Activated T-cell treated with anti-CD3 and anti-CD28 coated beads, Interleukin-2, amount 50 U/mL, for 72 hours (primary cell): Measurements from ENCODE around the gene TTLL12. TPM values are rescaled to one million over a fixed set of nuclear protein-coding genes. Genes with fewer than 3 reads are reported as not detected.

Experiments
- ATAC-seq, 2 donors: fragments of 150-1000 bp; cut with Tn5 transposase; replicated peaks in 1 of 2; 2 replicates each; pipeline ENCODE4 v1.10.0; 2021; ENCODE audit warnings: moderate library complexity in 2 of 2, mild to moderate bottlenecking in 1 of 2
- DNase-seq, 2 donors: peaks; one replicate each; pipeline ENCODE4 v3.0.0; 2021 to 2022; ENCODE audit warnings: mixed read lengths in 1 of 2
- H3K27ac Mint-ChIP-seq: one replicate; pipeline ENCODE4 v1.8.0; 2022; ENCODE audit warnings: mild to moderate bottlenecking, moderate library complexity, mixed read lengths
- H3K27me3 Mint-ChIP-seq: one replicate; pipeline ENCODE4 v1.8.0; 2022; ENCODE audit warnings: low read depth, mixed read lengths
- H3K36me3 Mint-ChIP-seq, 2 donors: one replicate each; pipeline ENCODE4 v1.8.0; 2022; ENCODE audit warnings: mixed read lengths in 2 of 2, mild to moderate bottlenecking in 1 of 2; ENCODE audit not compliant: insufficient read depth in 2 of 2
- H3K4me1 Mint-ChIP-seq: one replicate; pipeline ENCODE4 v1.8.0; 2022; ENCODE audit warnings: low read depth, mixed read lengths
- H3K4me3 Mint-ChIP-seq, 2 donors: one replicate each; pipeline ENCODE4 v1.8.0; 2022; ENCODE audit warnings: mild to moderate bottlenecking in 2 of 2, mixed read lengths in 2 of 2, moderate library complexity in 2 of 2
- H3K9me3 Mint-ChIP-seq, 2 donors: one replicate each; pipeline ENCODE4 v1.8.0; 2022; ENCODE audit warnings: mixed read lengths in 2 of 2
- total RNA-seq, 2 donors: library from RNA; stranded (reverse); gene quantifications; one replicate each; pipeline ENCODE4 v1.2.3, GENCODE V29; 2022

TTLL12 gene
- total RNA-seq, 2 donors from 2014 or later: 37.7 to 45.0 TPM

DNA sequence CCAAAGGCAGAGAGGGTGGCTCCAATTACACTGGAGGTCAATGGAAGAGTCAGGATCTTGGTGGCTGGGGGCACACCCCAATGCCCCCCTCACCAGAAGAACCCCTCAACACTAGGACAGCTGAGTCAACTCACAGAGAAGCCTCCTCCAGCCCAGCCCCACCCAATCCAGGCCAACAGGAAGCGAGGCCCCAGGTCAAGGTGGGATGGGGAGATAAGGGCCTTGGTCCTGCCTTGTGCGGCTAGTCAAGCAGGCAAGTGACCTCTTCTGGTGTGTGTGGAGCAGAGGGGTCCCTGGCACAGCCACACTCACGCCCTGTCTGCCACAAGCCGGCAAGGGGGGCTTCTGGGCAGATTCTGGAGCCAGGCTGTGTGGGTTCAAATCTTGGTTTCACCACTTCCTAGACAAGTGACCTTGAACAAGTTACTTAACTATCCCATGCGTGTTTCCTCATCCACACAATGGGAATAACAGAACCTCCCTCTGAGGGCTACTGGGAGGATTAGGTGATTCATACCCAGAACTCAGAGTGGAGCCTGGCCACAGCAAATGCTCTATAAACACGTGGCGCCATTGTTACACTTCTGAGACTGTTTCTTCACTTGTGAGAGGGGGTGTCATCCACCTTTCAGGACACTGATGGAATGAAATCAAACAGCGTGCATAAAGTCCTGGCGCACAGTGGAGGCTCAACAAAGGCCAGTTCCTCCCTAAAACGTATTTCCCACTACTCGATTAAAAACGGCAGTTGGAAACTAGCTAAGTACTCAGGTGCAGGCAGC, 3.2 kb downstream of the TTLL12 start:
- Mint-ChIP-seq H3K27ac (peak overlapping the region; percentile 63), H3K4me1 (peaks cover 27% of the 10 kb centered on the region), H3K27me3 (no peaks in the 10 kb centered on the region), H3K9me3 (no peaks in the 10 kb centered on the region), H3K4me3 (peak overlapping the region; percentile 49 to 65), H3K36me3 (peaks cover 3 to 4% of the 10 kb centered on the region in 2 donors)
- no peak for DNase-seq
- ATAC-seq: no peak

DNA sequence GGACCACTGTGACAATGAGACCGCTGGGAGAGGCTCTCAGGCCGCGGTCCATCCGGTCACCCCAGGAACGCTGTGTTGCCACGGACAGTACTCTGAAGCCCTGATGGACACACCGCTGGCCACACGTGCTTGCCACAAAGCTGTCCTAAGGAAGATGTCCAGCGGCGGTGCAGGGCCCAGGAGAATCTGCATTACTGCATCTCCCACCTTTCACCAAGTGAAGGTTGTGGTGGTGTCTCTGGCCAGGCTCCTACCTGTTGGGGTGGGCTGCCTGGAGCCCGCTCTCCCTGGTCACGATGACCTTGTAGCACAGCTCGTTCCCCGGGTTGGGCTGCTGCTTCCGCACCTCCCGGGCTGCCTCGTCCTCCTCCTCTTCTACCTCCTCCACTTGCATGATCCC, 4.2 kb downstream of the TTLL12 start:
- H3K4me1 Mint-ChIP-seq: peaks cover 22% of the 10 kb centered on the region
- H3K27ac Mint-ChIP-seq: no peak overlapping the region
- H3K4me3 Mint-ChIP-seq: no peak overlapping the region
- H3K27me3 Mint-ChIP-seq: no peaks in the 10 kb centered on the region
- peaks cover 3 to 9% of the 10 kb centered on the region in 2 donors for H3K36me3 Mint-ChIP-seq
- ATAC-seq (no peak), DNase-seq (no peak)
- no peaks in the 10 kb centered on the region for H3K9me3 Mint-ChIP-seq

DNA sequence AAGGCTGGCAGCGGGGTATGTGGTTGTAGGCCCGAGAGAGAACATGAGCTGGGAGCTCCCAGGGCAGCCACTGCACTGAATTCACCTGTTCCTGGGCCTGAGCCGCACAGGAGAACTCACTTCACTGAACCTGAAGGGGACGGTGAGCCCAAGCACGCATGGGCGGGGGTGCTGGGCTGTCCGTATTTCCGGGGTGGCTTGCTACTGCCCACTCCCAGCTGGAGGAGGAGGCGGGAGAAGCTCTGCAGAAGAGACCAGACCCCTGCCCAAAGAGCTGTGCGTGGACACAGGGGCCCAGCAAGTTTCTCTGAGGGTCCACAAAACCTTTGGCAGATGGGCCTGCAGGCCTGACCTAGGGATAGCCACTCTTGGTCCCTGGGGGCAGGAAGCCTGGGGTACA, 4.8 kb downstream of the TTLL12 start:
- ATAC-seq: no peak
- Mint-ChIP-seq H3K4me3 (no peak overlapping the region), H3K36me3 (peaks cover 3 to 9% of the 10 kb centered on the region in 2 donors), H3K27me3 (no peaks in the 10 kb centered on the region), H3K9me3 (no peaks in the 10 kb centered on the region), H3K27ac (no peak overlapping the region), H3K4me1 (peaks cover 20% of the 10 kb centered on the region)
- no peak for DNase-seq

DNA sequence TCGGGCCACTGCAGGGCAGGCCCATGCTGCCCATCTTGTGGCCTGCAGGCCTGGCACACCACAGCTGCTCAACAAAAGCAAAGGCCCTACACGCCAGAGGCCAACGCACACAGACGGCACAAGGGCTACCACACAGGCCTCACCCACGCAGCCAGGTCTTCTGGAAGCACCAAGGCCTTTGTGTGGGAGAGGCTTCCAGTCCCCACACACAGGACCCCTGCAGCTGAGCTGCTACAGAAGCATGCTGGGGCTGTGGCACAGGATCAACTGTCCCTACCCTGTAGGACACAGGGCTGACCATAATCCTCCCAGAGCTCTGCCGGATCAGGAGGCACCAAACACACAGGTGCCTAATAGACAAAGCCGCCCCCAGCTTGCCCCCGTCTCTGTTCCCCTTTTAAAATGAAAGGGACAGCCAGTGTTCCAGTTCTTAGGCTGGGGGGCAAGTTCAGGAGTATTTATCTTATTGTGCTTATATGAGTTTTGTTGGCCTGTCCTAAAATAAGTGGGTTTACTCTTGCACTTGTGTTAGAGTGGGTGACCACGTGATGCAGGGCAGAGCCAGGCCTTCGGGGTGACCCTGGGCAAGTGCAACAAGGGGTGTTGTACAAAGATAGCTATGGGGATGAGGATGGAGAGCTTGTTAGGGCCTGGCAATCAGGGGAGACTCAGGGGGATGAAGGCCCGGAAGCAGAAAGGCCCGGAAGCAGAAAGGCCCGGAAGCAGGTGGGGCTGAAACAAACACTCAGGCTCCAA, 5.4 kb downstream of the TTLL12 start:
- H3K9me3 Mint-ChIP-seq: no peaks in the 10 kb centered on the region
- no peak overlapping the region for H3K4me3 Mint-ChIP-seq
- H3K27ac Mint-ChIP-seq: no peak overlapping the region
- H3K4me1 Mint-ChIP-seq: peaks cover 20% of the 10 kb centered on the region
- H3K27me3 Mint-ChIP-seq: no peaks in the 10 kb centered on the region
- DNase-seq: no peak
- ATAC-seq: no peak
- H3K36me3 Mint-ChIP-seq: peaks cover 3 to 9% of the 10 kb centered on the region in 2 donors

DNA sequence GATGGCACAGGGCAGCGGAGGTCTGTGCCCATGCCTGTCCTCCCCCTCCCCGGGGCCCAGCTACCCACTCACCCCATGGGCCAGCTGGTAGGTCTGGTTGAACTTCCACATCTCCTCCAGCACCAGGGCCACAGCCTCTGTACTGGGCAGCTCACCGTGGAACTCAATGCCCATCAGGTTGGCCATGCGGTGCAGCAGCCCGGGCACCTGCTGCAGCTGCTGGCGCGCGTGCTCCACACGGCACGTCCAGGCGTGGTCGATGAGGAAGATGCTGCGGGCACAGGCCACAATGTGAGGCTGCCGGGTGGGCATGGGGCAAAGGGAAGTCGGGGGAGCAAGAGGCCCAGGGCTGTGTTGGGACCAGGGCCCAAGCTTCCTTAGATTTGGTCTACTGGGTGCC, 6.3 kb downstream of the TTLL12 start:
- Mint-ChIP-seq H3K4me1 (peaks cover 18% of the 10 kb centered on the region), H3K9me3 (no peaks in the 10 kb centered on the region), H3K27me3 (no peaks in the 10 kb centered on the region), H3K36me3 (peaks cover 6 to 11% of the 10 kb centered on the region in 2 donors), H3K27ac (no peak overlapping the region), H3K4me3 (no peak overlapping the region)
- DNase-seq (no peak), ATAC-seq (no peak)

DNA sequence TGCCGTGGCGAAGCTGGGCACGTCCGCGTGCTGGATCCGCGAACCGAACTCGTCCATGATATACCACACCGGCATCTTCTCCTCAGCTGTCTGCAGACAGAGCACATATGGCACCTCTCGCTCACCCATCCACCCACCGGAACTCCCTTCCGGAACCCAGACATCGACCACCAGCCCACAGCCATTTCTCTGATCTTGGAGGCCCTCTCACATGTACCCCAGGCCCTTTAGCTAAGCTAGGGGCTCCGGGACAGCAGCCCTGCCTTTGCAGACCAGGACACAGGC, 7.1 kb downstream of the TTLL12 start:
- Mint-ChIP-seq H3K27ac (no peak overlapping the region), H3K4me1 (peaks cover 12% of the 10 kb centered on the region), H3K27me3 (no peaks in the 10 kb centered on the region), H3K4me3 (no peak overlapping the region), H3K36me3 (peaks cover 6 to 11% of the 10 kb centered on the region in 2 donors), H3K9me3 (no peaks in the 10 kb centered on the region)
- DNase-seq: no peak
- no peak for ATAC-seq

DNA sequence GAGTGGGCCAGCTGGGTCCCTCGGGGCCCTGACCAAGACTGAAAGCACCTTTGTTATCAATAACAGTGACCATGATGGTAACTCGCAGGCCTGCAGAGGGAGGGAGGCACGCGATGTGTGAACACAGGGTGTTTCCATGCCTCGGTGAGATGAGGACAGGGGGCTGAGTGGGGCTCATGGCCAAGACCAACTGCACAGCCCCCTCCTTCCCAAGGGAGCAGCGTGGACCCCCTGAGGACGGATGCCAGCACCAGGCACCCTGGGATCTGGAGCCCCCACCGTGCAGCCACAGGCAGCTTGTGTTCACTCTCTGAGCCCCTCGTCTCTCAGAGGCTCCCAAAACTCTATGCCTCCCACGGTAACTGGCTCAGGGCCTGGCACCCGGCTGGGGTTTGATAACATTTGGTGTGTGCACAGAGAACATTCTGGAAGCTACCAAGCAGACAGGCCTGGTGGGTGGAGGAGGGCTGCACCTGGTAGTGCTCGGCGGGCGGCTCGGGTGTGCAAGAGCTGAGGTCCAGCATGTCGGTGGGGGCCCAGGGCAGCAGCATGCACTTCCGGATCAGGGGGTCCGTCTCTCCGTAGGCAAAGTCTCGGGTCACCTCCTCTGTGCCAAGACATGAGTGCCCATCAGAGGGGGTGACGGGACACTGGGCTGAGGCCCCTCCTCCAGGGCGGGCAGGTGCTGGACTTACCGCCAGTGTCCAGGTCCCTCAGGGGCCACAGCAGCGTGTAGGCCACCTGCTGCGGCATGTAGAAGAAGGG, 7.6 kb downstream of the TTLL12 start:
- ATAC-seq (no peak), DNase-seq (no peak)
- Mint-ChIP-seq H3K36me3 (peaks cover 6 to 11% of the 10 kb centered on the region in 2 donors), H3K9me3 (no peaks in the 10 kb centered on the region), H3K27me3 (no peaks in the 10 kb centered on the region), H3K4me1 (peaks cover 6% of the 10 kb centered on the region), H3K4me3 (no peak overlapping the region), H3K27ac (no peak overlapping the region)

GRCh38 chr22:43177479-43177878, 9.5 kb downstream of the TTLL12 start:
- Mint-ChIP-seq H3K4me3 (no peak overlapping the region), H3K9me3 (no peaks in the 10 kb centered on the region), H3K36me3 (peaks cover 6 to 13% of the 10 kb centered on the region in 2 donors), H3K27ac (no peak overlapping the region), H3K4me1 (no peaks in the 10 kb centered on the region), H3K27me3 (no peaks in the 10 kb centered on the region)
- no peak for DNase-seq
- no peak for ATAC-seq

- no peak for ATAC-seq
- no peak for DNase-seq
- Mint-ChIP-seq H3K4me3 (no peak overlapping the region), H3K36me3 (peaks cover 5 to 13% of the 10 kb centered on the region in 2 donors), H3K27me3 (no peaks in the 10 kb centered on the region), H3K4me1 (no peaks in the 10 kb centered on the region), H3K9me3 (no peaks in the 10 kb centered on the region), H3K27ac (no peak overlapping the region)
Observed at GRCh38 chr22:43176090-43176489, 10.8 kb downstream of the TTLL12 start.

GRCh38 chr22:43174941-43175531, 11.9 kb downstream of the TTLL12 start:
- peaks cover 5 to 11% of the 10 kb centered on the region in 2 donors for H3K36me3 Mint-ChIP-seq
- no peak overlapping the region for H3K4me3 Mint-ChIP-seq
- no peak overlapping the region for H3K27ac Mint-ChIP-seq
- no peaks in the 10 kb centered on the region for H3K9me3 Mint-ChIP-seq
- ATAC-seq: no peak
- H3K4me1 Mint-ChIP-seq: no peaks in the 10 kb centered on the region
- no peak for DNase-seq
- H3K27me3 Mint-ChIP-seq: no peaks in the 10 kb centered on the region

- Mint-ChIP-seq H3K4me1 (no peaks in the 10 kb centered on the region), H3K9me3 (no peaks in the 10 kb centered on the region), H3K27ac (no peak overlapping the region), H3K27me3 (no peaks in the 10 kb centered on the region), H3K36me3 (peaks cover 5 to 11% of the 10 kb centered on the region in 2 donors), H3K4me3 (no peak overlapping the region)
- no peak for DNase-seq
- no peak for ATAC-seq
Observed at GRCh38 chr22:43173976-43174720, 12.8 kb downstream of the TTLL12 start.

DNA sequence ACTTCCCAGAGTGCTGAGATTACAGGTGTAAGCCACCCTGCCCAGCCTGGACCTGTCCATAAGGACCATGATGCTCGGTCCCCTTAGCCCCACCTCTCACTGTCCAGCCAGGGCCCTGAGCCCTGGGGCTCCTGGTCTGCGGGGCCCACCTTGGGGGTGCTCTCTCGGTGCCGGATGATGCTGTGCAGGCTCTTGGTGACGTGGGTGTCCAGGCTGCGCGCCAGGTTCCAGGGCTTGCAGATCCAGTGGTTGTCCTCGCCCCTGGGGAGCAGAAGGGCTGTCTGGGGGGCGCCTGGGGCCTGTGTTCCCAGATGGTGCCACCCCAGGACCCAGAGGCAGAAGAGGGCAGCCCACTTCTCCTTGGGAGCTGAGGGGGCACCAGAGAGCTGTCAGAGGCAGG, 13.4 kb downstream of the TTLL12 start:
- Mint-ChIP-seq H3K9me3 (no peaks in the 10 kb centered on the region), H3K36me3 (peaks cover 5 to 9% of the 10 kb centered on the region in 2 donors), H3K4me1 (no peaks in the 10 kb centered on the region), H3K27me3 (no peaks in the 10 kb centered on the region), H3K4me3 (no peak overlapping the region), H3K27ac (no peak overlapping the region)
- DNase-seq (no peak), ATAC-seq (no peak)
